ENCODE measurements around the gene RNF41. TPM values are rescaled to one million over a fixed set of nuclear protein-coding genes. Genes with fewer than 3 reads are reported as not detected.
A peak's percentile ranks its signal among the peaks of the same experiment; 100 is the strongest.

RNF41 gene
- polyA plus RNA-seq, 4 donors = 11.4 to 31.2 (median 18.3) TPM

DNA sequence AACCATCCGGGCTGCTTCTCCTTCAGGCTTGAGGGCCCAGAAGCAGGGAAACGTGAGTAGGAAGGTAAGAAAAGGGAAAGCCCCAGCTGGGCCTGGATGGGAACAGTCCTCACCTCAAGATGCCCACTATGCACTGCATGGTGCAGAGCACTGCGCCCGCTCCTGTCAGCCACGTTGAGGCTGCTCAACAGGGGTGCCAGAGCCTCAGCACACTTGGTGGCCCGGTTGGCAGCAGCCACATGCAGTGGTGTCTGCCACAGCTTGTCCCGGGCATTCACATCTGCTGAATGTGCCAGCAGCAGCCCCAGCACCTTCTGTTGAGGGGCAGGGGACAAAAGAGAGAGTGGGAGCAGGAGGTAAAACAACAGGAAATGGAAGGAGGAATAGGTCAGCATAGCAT, 33.9 kb upstream of the RNF41 start:
- FAIRE-seq (no peak), DNase-seq (no peak)
- WGBS, 3 donors = 88 to 94% (median 93%) methylated on average over 7 of the region's 7 CpGs
- peaks cover 6 to 62% (median 27%) of the 10 kb centered on the region in 3 donors for H3K36me3 ChIP-seq (ENCODE audit: control insufficient read depth in 3 of 3, insufficient read depth in 2 of 3, low read depth in 1 of 3, low read length in 3 of 3)
- H3K27ac ChIP-seq (ENCODE audit: low read depth in 1 of 3, low read length in 2 of 3) = no peak overlapping the region
- H3K4me1 ChIP-seq (ENCODE audit: control insufficient read depth in 3 of 3, insufficient read depth in 2 of 3, low read depth in 1 of 3, low read length in 2 of 3) = peaks cover 0 to 17% (median 3%) of the 10 kb centered on the region in 3 donors
- no peaks in the 10 kb centered on the region for H3K9me3 ChIP-seq (ENCODE audit: control insufficient read depth in 2 of 2, insufficient read depth in 1 of 2, low read depth in 1 of 2, low read length in 1 of 2)
- H3K4me3 ChIP-seq (ENCODE audit: low read depth in 1 of 3, low read length in 3 of 3) = no peak overlapping the region
- H3K27me3 ChIP-seq (ENCODE audit: control insufficient read depth in 3 of 3, insufficient read depth in 3 of 3, low read length in 3 of 3) = no peaks in the 10 kb centered on the region

DNA sequence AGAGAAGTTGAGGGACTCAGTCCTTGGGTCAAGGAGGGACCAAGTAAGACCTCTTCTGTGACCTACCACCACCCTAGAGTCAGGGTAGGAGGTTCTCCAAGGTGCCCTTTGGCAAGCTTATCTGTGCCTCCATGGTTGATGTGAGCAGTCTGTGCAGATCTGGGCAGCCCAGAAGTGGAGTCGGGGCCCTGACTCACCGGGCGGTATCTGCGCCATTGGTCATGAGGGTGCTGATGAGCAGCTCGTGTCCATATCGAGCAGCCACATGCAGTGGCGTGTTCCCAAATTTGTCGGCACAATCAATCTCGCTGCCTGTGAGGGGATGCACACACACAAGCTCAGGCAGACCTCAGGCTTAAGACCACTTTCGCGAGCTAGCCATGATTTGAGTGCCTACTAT, 31.4 kb upstream of the RNF41 start:
- Histone ChIP-seq H3K4me1 (ENCODE audit: control insufficient read depth in 3 of 3, insufficient read depth in 2 of 3, low read depth in 1 of 3, low read length in 2 of 3) (peaks cover 0 to 12% (median 3%) of the 10 kb centered on the region in 3 donors), H3K27ac (ENCODE audit: low read depth in 1 of 3, low read length in 2 of 3) (no peak overlapping the region), H3K4me3 (ENCODE audit: low read depth in 1 of 3, low read length in 3 of 3) (no peak overlapping the region), H3K9me3 (ENCODE audit: control insufficient read depth in 2 of 2, insufficient read depth in 1 of 2, low read depth in 1 of 2, low read length in 1 of 2) (no peaks in the 10 kb centered on the region), H3K36me3 (ENCODE audit: control insufficient read depth in 3 of 3, insufficient read depth in 2 of 3, low read depth in 1 of 3, low read length in 3 of 3) (peaks cover 16 to 86% (median 35%) of the 10 kb centered on the region in 3 donors), H3K27me3 (ENCODE audit: control insufficient read depth in 3 of 3, insufficient read depth in 3 of 3, low read length in 3 of 3) (no peaks in the 10 kb centered on the region)
- DNase-seq (no peak), FAIRE-seq (no peak)
- WGBS, 3 donors = 92 to 99% (median 97%) methylated on average over 11 of the region's 11 CpGs

DNA sequence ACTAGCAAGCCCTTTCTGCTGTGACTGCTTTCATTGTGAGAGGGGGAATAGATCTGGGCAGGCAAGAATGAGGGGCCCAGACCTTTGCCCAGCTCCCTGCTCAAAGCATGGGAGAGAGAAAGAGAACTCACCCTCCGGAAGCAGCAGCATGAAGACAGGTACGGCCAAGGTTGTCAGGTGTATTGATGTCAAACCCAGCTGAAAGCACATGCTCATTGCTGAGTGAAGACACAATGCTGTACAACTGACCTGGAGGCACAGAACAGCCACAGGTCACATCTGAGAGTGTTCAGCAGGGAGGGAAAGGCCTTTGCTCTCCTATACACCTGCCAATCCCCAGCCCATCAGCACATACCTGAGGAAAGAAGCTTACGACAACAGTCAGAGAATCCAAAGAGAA, 30.9 kb upstream of the RNF41 start:
- Histone ChIP-seq H3K27me3 (ENCODE audit: control insufficient read depth in 3 of 3, insufficient read depth in 3 of 3, low read length in 3 of 3) (no peaks in the 10 kb centered on the region), H3K36me3 (ENCODE audit: control insufficient read depth in 3 of 3, insufficient read depth in 2 of 3, low read depth in 1 of 3, low read length in 3 of 3) (peaks cover 21 to 90% (median 40%) of the 10 kb centered on the region in 3 donors)
- FAIRE-seq = no peak

DNA sequence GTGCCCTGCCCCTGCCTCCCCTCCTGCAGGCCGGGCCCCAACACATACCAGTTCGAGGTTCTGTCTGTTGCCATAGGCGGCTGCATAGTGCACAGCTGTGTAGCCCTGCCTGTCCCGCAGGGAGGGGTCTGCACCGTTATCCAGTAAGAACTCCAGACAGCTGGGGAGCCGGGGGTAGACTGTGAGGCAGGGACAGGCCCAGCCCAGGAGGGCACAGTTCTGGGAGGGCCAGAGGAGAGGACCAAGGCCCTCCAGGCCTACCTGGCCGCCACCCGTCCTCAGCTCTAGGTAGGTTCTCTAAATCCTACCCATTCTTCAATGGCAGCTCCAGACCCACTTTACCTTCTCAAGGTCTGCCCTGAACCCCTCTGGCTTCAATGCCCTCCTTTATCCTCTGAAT, 27.0 kb upstream of the RNF41 start:
- no peak overlapping the region for H3K27ac ChIP-seq (ENCODE audit: low read depth in 1 of 3, low read length in 2 of 3)
- no peak for DNase-seq
- H3K4me3 ChIP-seq (ENCODE audit: low read depth in 1 of 3, low read length in 3 of 3) = no peak overlapping the region
- H3K27me3 ChIP-seq (ENCODE audit: control insufficient read depth in 3 of 3, insufficient read depth in 3 of 3, low read length in 3 of 3) = no peaks in the 10 kb centered on the region
- FAIRE-seq = no peak
- 85 to 95% (median 94%) methylated on average over 6 to 8 of the region's 8 CpGs for WGBS, 3 donors
- H3K9me3 ChIP-seq (ENCODE audit: control insufficient read depth in 2 of 2, insufficient read depth in 1 of 2, low read depth in 1 of 2, low read length in 1 of 2) = no peaks in the 10 kb centered on the region
- peaks cover 0 to 9% (median 0%) of the 10 kb centered on the region in 3 donors for H3K4me1 ChIP-seq (ENCODE audit: control insufficient read depth in 3 of 3, insufficient read depth in 2 of 3, low read depth in 1 of 3, low read length in 2 of 3)
- H3K36me3 ChIP-seq (ENCODE audit: control insufficient read depth in 3 of 3, insufficient read depth in 2 of 3, low read depth in 1 of 3, low read length in 3 of 3) = peaks cover 39 to 87% (median 50%) of the 10 kb centered on the region in 3 donors

More for the DNA sequence above, 30.9 kb upstream of the RNF41 start:
- H3K4me3 ChIP-seq (ENCODE audit: low read depth in 1 of 3, low read length in 3 of 3) = no peak overlapping the region
- 92 to 100% (median 94%) methylated on average over 3 of the region's 3 CpGs for WGBS, 3 donors
- DNase-seq = no peak
- no peak overlapping the region for H3K27ac ChIP-seq (ENCODE audit: low read depth in 1 of 3, low read length in 2 of 3)
- H3K9me3 ChIP-seq (ENCODE audit: control insufficient read depth in 2 of 2, insufficient read depth in 1 of 2, low read depth in 1 of 2, low read length in 1 of 2) = no peaks in the 10 kb centered on the region
- peaks cover 0 to 12% (median 3%) of the 10 kb centered on the region in 3 donors for H3K4me1 ChIP-seq (ENCODE audit: control insufficient read depth in 3 of 3, insufficient read depth in 2 of 3, low read depth in 1 of 3, low read length in 2 of 3)

DNA sequence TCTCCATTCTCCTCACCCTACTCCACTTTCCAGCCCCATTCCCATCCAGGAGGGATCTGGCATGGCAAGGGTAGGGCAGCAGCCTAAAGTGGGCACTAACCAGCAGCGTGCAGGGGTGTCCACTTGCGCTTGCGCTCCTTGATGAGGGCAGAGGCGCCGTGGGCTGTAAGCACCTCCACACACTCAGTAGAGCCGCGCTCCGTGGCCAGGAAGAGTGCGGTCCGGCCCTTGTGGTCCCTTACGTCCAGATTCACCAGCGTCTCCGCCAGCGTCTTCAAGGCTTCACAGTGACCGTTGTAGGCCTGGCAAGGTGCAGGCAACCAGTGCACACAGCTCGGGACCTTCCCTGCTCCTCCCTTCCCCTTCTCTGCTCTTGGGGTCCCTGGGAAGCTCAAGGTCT, 26.2 kb upstream of the RNF41 start:
- no peaks in the 10 kb centered on the region for H3K27me3 ChIP-seq (ENCODE audit: control insufficient read depth in 3 of 3, insufficient read depth in 3 of 3, low read length in 3 of 3)
- DNase-seq = no peak
- no peak for FAIRE-seq
- no peak overlapping the region for H3K27ac ChIP-seq (ENCODE audit: low read depth in 1 of 3, low read length in 2 of 3)
- H3K4me3 ChIP-seq (ENCODE audit: low read depth in 1 of 3, low read length in 3 of 3) = no peak overlapping the region
- peaks cover 0 to 16% (median 0%) of the 10 kb centered on the region in 3 donors for H3K4me1 ChIP-seq (ENCODE audit: control insufficient read depth in 3 of 3, insufficient read depth in 2 of 3, low read depth in 1 of 3, low read length in 2 of 3)
- 94 to 96% (median 95%) methylated on average over 16 of the region's 16 CpGs for WGBS, 3 donors
- H3K36me3 ChIP-seq (ENCODE audit: control insufficient read depth in 3 of 3, insufficient read depth in 2 of 3, low read depth in 1 of 3, low read length in 3 of 3) = peaks cover 42 to 87% (median 51%) of the 10 kb centered on the region in 3 donors
- H3K9me3 ChIP-seq (ENCODE audit: control insufficient read depth in 2 of 2, insufficient read depth in 1 of 2, low read depth in 1 of 2, low read length in 1 of 2) = no peaks in the 10 kb centered on the region

DNA sequence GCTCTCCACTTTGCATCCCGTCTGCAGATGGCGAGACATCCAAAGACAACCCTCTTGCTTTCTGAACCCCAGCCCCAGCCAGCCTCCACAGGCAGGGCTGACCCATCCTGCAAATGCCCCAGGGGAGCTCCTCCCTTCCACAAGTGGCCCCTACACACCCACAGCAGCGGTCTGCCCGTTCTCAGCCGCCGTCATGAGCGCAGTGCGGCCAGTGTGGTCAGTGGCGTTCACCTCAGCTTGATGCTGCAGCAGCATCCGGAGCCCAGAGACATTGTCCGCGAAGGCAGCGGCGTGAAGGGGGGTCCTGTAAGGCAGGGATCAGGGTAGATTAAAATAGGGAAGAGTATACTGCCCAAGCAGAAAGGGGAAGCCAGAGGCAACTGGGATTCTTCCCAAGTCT, 22.8 kb upstream of the RNF41 start:
- no peak for FAIRE-seq
- Histone ChIP-seq H3K27ac (ENCODE audit: low read depth in 1 of 3, low read length in 2 of 3) (no peak overlapping the region), H3K4me1 (ENCODE audit: control insufficient read depth in 3 of 3, insufficient read depth in 2 of 3, low read depth in 1 of 3, low read length in 2 of 3) (peaks cover 0 to 17% (median 0%) of the 10 kb centered on the region in 3 donors), H3K4me3 (ENCODE audit: low read depth in 1 of 3, low read length in 3 of 3) (no peak overlapping the region), H3K9me3 (ENCODE audit: control insufficient read depth in 2 of 2, insufficient read depth in 1 of 2, low read depth in 1 of 2, low read length in 1 of 2) (no peaks in the 10 kb centered on the region), H3K27me3 (ENCODE audit: control insufficient read depth in 3 of 3, insufficient read depth in 3 of 3, low read length in 3 of 3) (no peaks in the 10 kb centered on the region), H3K36me3 (ENCODE audit: control insufficient read depth in 3 of 3, insufficient read depth in 2 of 3, low read depth in 1 of 3, low read length in 3 of 3) (peaks cover 45 to 92% (median 48%) of the 10 kb centered on the region in 3 donors)
- no peak for DNase-seq
- 93 to 97% (median 94%) methylated on average over 14 of the region's 14 CpGs for WGBS, 3 donors

DNA sequence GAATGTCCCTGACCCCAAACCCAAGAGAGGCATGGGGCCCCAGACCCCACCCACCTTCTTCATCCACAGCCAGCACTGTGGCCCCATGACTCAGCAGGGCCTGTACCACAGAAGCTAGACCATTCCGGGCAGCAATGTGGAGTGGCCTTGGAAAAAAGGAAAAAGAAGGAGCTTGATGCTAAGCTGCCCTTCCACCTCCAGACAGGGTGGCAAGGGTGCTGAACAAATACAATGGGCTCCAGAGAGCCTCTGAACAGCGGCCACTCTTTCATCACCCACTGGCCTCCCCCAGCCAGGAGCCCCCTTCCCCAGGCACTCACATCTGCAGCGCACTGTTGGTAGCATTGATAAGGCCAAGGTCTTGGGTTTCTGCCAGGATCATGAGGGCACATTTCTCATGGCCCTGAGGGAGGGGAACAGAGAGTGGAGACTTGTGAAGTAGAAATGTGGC, 22.0 kb upstream of the RNF41 start:
- no peak for FAIRE-seq

DNA sequence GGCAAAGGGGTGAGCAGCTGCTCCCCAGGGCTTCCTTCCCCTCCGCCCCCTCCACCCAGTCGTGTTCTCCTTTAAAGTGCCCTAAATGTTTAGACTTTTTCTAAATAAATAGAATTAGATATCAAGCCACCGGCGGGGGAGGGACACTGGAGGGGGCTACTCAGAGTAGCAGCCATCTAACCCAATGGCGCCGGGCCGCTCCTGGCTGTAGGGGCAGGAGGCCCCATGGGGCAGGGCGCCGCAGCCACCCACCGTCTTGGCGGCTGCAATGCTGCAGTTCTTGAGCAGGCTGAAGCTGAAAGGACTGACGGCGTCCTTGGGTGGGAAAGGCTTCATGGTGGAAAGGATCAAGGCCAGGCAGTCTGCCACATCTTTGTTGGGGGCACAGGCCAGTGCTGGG, 21.3 kb upstream of the RNF41 start:
- WGBS, 3 donors = 87 to 92% (median 91%) methylated on average over 13 of the region's 13 CpGs
- no peaks in the 10 kb centered on the region for H3K9me3 ChIP-seq (ENCODE audit: control insufficient read depth in 2 of 2, insufficient read depth in 1 of 2, low read depth in 1 of 2, low read length in 1 of 2)
- H3K4me1 ChIP-seq (ENCODE audit: control insufficient read depth in 3 of 3, insufficient read depth in 2 of 3, low read depth in 1 of 3, low read length in 2 of 3) = peaks cover 0 to 17% (median 0%) of the 10 kb centered on the region in 3 donors
- H3K27ac ChIP-seq (ENCODE audit: low read depth in 1 of 3, low read length in 2 of 3) = no peak overlapping the region
- FAIRE-seq = no peak
- H3K27me3 ChIP-seq (ENCODE audit: control insufficient read depth in 3 of 3, insufficient read depth in 3 of 3, low read length in 3 of 3) = no peaks in the 10 kb centered on the region
- no peak for DNase-seq
- no peak overlapping the region for H3K4me3 ChIP-seq (ENCODE audit: low read depth in 1 of 3, low read length in 3 of 3)
- H3K36me3 ChIP-seq (ENCODE audit: control insufficient read depth in 3 of 3, insufficient read depth in 2 of 3, low read depth in 1 of 3, low read length in 3 of 3) = peaks cover 35 to 93% (median 47%) of the 10 kb centered on the region in 3 donors

More for the DNA sequence above, 22.0 kb upstream of the RNF41 start:
- no peaks in the 10 kb centered on the region for H3K27me3 ChIP-seq (ENCODE audit: control insufficient read depth in 3 of 3, insufficient read depth in 3 of 3, low read length in 3 of 3)
- H3K9me3 ChIP-seq (ENCODE audit: control insufficient read depth in 2 of 2, insufficient read depth in 1 of 2, low read depth in 1 of 2, low read length in 1 of 2) = no peaks in the 10 kb centered on the region
- no peak for DNase-seq
- H3K4me1 ChIP-seq (ENCODE audit: control insufficient read depth in 3 of 3, insufficient read depth in 2 of 3, low read depth in 1 of 3, low read length in 2 of 3) = peaks cover 0 to 17% (median 0%) of the 10 kb centered on the region in 3 donors
- WGBS, 3 donors = 43 to 60% (median 47%) methylated on average over 3 of the region's 3 CpGs
- no peak overlapping the region for H3K4me3 ChIP-seq (ENCODE audit: low read depth in 1 of 3, low read length in 3 of 3)
- H3K36me3 ChIP-seq (ENCODE audit: control insufficient read depth in 3 of 3, insufficient read depth in 2 of 3, low read depth in 1 of 3, low read length in 3 of 3) = peaks cover 43 to 93% (median 49%) of the 10 kb centered on the region in 3 donors
- H3K27ac ChIP-seq (ENCODE audit: low read depth in 1 of 3, low read length in 2 of 3) = peak overlapping the region in 1 of 3 donors; percentile 6
